ENCODE results near the gene MED15. TPM values are rescaled to one million over a fixed set of nuclear protein-coding genes. Genes with fewer than 3 reads are reported as not detected.
"Not testable (repeated sequence)": the region's sequence is repeated elsewhere in the genome, so short reads cannot be mapped to it uniquely, and the experiment has no call there.

The MED15 gene
- total RNA-seq, 2 experiments from 2014 or later = 93.3 to 97.4 TPM

DNA sequence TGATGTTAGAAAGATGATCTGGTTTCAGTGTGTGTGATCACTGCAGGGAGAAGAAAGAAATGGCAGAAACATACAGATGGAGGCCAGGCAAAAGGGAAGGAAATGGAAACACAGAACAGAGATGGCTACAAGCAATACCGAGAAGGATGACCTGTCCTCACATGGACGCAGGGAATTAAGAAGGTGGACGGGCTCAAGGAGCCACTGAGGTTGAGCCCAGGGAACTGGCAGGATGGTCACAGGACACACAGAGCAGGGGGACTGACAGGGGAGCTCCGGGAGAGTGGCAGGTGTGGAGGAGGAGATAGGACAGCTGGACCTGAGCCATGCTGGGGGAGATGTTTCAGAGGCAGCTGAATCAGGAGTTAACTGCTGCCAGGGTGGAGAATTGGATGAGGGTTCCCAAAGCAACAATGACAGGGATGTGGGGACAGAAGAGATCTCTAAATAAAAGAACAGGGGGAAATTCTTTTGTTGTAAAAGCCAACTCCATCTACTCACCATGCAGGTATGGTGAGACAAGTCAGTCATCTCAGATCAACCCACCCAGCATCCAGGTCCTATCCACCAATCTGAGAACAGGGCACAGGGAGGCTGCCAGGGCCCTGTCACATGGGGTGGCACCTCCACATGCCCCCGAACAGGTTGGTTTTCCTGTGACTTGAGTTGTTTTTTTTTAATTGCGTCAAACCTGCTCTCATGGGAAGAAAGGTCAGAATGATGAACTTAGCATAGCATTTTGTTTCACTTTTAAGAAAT, 38.1 kb upstream of the MED15 start:
- intact Hi-C loops (cut with micrococcal nuclease) = no loop called here
- H3K4me3 Mint-ChIP-seq = no peak overlapping the region
- peak overlapping the region; percentile 57 for H3K27ac Mint-ChIP-seq
- H3K9me3 Mint-ChIP-seq = no peaks in the 10 kb centered on the region
- H3K27me3 Mint-ChIP-seq = no peaks in the 10 kb centered on the region
- H3K4me1 Mint-ChIP-seq (ENCODE audit: low read depth) = peaks cover 47% of the 10 kb centered on the region
- peaks cover 21% of the 10 kb centered on the region for H3K36me3 Mint-ChIP-seq
- CTCF ChIA-PET = interaction anchor here (1.6 to 1.7 kb wide), 2 partner anchors 13 kb away, joined by 10 to 12 read pairs; no protein-coding TSS in a partner anchor
- DNase-seq = no peak
- POLR2A ChIA-PET = interaction anchor here (1.1 kb wide), 1 partner anchor 25 kb away, joined by 3 read pairs; no protein-coding TSS in a partner anchor

GRCh38 chr22:20470525-20470924, 36.9 kb upstream of the MED15 start:
- H3K4me1 Mint-ChIP-seq (ENCODE audit: low read depth) = peaks cover 46% of the 10 kb centered on the region
- H3K27ac Mint-ChIP-seq; POLR2A ChIA-PET; H3K9me3 Mint-ChIP-seq; DNase-seq; intact Hi-C loops (cut with micrococcal nuclease); H3K4me3 Mint-ChIP-seq; H3K27me3 Mint-ChIP-seq: not testable (repeated sequence)
- CTCF ChIA-PET = interaction anchor here (0.7 to 1.7 kb wide), 2 partner anchors 14 to 28 kb away, joined by 3 to 10 read pairs; no protein-coding TSS in a partner anchor
- peaks cover 17% of the 10 kb centered on the region for H3K36me3 Mint-ChIP-seq

DNA sequence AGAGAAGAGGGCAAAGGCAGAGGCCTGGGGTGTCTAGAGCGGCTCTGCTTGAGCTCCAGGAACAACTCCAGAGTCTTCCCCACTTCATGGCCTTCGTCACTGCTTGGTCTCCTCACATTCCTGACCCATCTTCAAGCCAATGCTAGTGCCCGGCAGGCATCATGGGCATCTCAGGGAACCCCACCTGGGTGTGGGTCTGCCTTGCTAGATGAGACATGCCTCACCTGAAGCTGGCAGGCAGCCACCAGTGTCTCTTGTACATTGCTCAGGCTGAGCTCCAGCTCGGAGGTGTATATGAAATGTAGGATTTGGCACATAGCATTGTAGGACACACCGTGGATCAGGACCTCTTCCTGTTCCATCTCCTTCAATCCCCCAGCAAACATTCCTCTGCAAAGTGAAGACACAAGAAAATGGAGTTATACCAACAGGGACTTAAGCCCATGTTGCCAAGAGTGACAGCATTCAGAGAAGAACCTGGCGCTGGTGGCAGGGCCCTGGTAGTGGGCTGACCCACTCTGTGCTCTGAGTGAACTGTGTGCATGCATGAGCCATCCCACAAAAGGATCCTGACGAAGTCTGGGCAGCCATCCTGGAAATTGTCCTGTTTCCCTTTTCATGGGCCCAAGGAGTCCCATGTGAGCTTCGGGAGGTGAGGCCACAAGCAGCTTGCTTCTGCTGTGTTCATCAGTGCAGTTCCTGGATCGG, 36.1 kb upstream of the MED15 start:
- no peak for DNase-seq
- Mint-ChIP-seq H3K27ac (peak overlapping the region; percentile 34), H3K9me3 (no peaks in the 10 kb centered on the region), H3K4me1 (ENCODE audit: low read depth) (peaks cover 47% of the 10 kb centered on the region), H3K27me3 (no peaks in the 10 kb centered on the region), H3K36me3 (peaks cover 17% of the 10 kb centered on the region), H3K4me3 (no peak overlapping the region)
- CTCF ChIA-PET = no interaction called here
- intact Hi-C loops (cut with micrococcal nuclease) = no loop called here
- POLR2A ChIA-PET = no interaction called here

DNA sequence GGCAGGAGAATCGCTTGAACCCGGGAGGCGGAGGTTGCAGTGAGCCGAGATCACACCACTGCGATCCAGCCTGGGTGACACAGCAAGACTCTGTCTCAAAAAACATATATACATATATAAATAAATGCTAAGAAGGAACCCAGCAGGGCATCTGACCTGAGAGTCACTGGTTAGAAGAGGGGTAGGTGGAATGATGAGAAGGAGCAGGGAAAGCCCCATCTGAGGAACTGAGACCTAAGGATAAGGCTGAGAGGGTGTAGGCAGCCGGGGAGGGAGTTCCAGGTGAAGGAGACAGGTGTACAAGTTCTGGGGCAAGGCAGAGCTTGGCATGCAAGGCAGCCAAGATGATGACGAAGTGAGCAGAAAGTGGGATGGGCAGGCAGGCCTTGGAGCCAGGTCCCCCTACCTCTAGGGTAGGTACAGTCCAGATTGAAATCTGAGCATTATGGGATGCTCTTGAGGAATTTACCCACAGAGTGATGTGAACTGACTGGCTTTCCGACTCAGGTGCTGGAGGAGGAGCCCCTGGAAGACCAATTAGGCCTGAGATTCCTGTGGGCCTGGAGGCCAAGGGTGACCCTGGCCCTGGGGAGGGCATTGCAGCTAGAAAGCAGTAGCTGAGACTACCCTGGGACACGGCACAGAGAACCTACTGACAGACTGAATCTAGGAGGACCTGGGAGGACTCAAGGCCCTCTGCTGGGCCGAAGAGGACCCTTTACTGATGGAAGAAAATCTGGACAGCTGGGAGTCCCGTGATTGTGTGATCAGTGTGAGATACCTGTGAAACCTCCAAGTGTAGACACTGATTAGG, 34.6 kb upstream of the MED15 start:
- Mint-ChIP-seq H3K27me3 (no peaks in the 10 kb centered on the region), H3K4me1 (ENCODE audit: low read depth) (peaks cover 41% of the 10 kb centered on the region), H3K9me3 (no peaks in the 10 kb centered on the region), H3K27ac (peak overlapping the region; percentile 51), H3K36me3 (peaks cover 17% of the 10 kb centered on the region), H3K4me3 (no peak overlapping the region)
- ChIA-PET CTCF (interaction anchor here (0.6 to 1.4 kb wide), 4 partner anchors 11 to 195 kb away, joined by 3 to 4 read pairs (median 4); no protein-coding TSS in a partner anchor), POLR2A (interaction anchor here (2.0 kb wide), 1 partner anchor 9 kb away, joined by 5 read pairs; no protein-coding TSS in a partner anchor)
- no peak for DNase-seq
- intact Hi-C loops (cut with micrococcal nuclease) = no loop called here

DNA sequence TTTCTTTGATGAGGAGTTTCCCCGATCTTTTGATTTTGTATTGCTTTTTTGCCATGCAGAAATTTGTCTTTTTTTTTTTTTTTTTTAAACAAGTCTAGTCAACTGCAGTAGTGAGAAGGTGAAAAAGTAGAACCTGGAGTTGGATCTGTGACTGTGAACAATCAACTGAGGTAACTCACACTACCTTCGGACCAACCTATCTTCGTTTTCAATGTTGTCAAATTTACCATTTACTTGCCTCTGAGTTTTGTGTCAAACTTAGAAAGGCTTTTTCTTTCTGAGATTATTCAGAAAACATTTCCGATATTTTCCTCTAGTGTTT, 32.3 kb upstream of the MED15 start:
- no peak for DNase-seq
- ChIA-PET CTCF (interaction anchor here (1.0 to 1.5 kb wide), 3 partner anchors 19 to 89 kb away, joined by 3 to 6 read pairs (median 3); no protein-coding TSS in a partner anchor), POLR2A (no interaction called here)
- intact Hi-C loops (cut with micrococcal nuclease) = loop anchor here (1.0 to 2.0 kb wide), 2 partner anchors 21 to 76 kb away; no protein-coding TSS in a partner anchor
- H3K27ac Mint-ChIP-seq = peak overlapping the region; percentile 87
- peaks cover 10% of the 10 kb centered on the region for H3K36me3 Mint-ChIP-seq
- no peaks in the 10 kb centered on the region for H3K27me3 Mint-ChIP-seq
- H3K4me3 Mint-ChIP-seq = peak overlapping the region; percentile 56
- peaks cover 37% of the 10 kb centered on the region for H3K4me1 Mint-ChIP-seq (ENCODE audit: low read depth)
- H3K9me3 Mint-ChIP-seq = no peaks in the 10 kb centered on the region

DNA sequence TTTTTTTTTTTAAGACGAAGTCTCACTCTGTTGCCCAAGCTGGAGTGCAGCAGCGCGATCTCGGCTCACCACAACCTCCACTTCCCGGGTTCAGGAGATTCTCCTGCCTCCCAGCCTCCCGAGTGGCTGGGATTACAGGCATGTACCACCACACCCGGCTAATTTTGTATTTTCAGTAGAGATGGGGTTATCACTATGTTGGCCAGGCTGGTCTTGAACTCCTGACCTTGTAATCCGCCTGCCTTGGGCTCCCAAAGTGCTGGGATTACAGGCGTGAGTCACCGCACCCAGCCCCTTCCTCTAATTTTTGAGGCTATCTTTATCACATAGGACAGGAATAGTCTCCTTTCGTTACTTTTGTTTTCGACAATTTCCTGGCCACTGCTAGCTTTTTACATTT, 31.8 kb upstream of the MED15 start:
- CTCF ChIA-PET = interaction anchor here (1.5 kb wide), 1 partner anchor 88 kb away, joined by 3 read pairs; no protein-coding TSS in a partner anchor
- H3K27me3 Mint-ChIP-seq, DNase-seq, H3K36me3 Mint-ChIP-seq, H3K9me3 Mint-ChIP-seq, POLR2A ChIA-PET: not testable (repeated sequence)
- Mint-ChIP-seq H3K27ac (peak overlapping the region; percentile 87), H3K4me1 (ENCODE audit: low read depth) (peaks cover 39% of the 10 kb centered on the region), H3K4me3 (peak overlapping the region; percentile 56)
- intact Hi-C loops (cut with micrococcal nuclease) = loop anchor here (1.0 to 2.0 kb wide), 2 partner anchors 21 to 75 kb away; no protein-coding TSS in a partner anchor

DNA sequence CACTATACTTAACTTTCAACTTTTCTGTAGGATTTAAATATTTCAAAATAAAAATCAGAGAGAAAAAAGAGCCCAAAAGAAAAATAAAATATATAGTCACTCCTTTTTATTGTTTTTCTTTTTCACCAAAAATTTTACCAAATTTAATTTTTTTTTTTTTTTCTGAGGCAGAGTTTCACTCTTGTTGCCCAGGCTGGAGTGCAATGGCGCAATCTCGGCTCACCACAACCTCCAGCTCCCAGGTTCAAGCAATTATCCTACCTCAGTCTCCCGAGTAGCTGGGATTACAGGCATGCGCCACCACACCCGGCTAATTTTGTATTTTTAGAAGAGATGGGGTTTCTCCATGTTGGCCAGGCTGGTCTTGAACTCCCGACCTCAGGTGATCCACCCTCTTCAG, 29.4 kb upstream of the MED15 start:
- H3K4me3 Mint-ChIP-seq; CTCF ChIA-PET; intact Hi-C loops (cut with micrococcal nuclease); H3K27me3 Mint-ChIP-seq; H3K27ac Mint-ChIP-seq; POLR2A ChIA-PET; H3K36me3 Mint-ChIP-seq; DNase-seq; H3K9me3 Mint-ChIP-seq: not testable (repeated sequence)
- H3K4me1 Mint-ChIP-seq (ENCODE audit: low read depth) = peaks cover 34% of the 10 kb centered on the region

DNA sequence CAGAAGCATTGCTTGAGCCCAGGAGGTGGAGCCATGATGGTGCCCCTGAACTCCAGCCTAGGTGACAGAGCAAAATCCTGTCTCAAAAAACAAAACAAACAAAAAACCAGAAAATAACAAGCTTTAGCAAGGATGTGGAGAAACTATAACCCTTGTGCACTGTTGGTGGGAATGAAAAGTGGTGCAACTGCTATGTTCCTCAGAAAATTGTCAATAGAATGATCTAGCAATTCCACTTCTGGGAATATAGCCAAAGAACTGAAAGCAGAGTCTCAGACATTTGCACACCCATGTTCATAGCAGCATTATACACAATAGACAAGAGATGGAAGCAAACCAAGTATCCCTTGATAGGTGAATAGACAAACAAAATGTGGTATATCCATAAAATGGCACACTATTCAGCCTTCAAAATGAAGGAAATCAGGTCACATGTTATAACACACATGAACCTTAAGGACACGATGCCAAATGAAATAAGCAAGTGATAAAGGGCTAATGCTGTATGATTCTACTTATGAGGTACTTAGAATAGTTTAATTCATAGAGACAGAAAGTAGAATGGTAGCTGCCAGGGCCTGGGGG, 27.7 kb upstream of the MED15 start:
- Mint-ChIP-seq H3K27me3 (no peaks in the 10 kb centered on the region), H3K36me3 (peaks cover 6% of the 10 kb centered on the region), H3K4me3 (no peak overlapping the region), H3K9me3 (no peaks in the 10 kb centered on the region), H3K4me1 (ENCODE audit: low read depth) (peaks cover 29% of the 10 kb centered on the region), H3K27ac (no peak overlapping the region)
- ChIA-PET POLR2A (no interaction called here), CTCF (no interaction called here)
- intact Hi-C loops (cut with micrococcal nuclease) = no loop called here
- DNase-seq = no peak

DNA sequence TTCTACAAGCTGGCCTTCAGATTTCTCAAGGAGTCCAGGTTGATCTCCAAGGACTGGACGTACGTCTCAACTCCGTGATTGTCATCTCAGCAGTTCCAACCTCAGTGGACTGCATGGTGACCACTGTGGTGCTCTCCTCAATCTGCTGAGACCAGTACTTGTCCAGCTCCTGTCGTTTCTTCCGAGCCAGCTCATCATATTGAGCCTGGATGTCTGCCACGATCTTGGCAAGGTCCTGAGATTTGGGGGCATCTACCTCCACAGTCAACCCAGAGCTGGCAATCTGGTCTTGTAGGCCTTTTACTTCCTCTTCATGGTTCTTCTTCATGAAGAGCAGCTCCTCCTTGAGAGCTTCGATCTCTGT, 24.3 kb upstream of the MED15 start:
- H3K27ac Mint-ChIP-seq; H3K27me3 Mint-ChIP-seq; H3K36me3 Mint-ChIP-seq; POLR2A ChIA-PET; intact Hi-C loops (cut with micrococcal nuclease); H3K4me3 Mint-ChIP-seq; CTCF ChIA-PET; DNase-seq; H3K9me3 Mint-ChIP-seq: not testable (repeated sequence)
- peaks cover 11% of the 10 kb centered on the region for H3K4me1 Mint-ChIP-seq (ENCODE audit: low read depth)

- no peak for DNase-seq
- H3K4me3 Mint-ChIP-seq = no peak overlapping the region
- no peaks in the 10 kb centered on the region for H3K9me3 Mint-ChIP-seq
- no peaks in the 10 kb centered on the region for H3K27me3 Mint-ChIP-seq
- ChIA-PET CTCF (interaction anchor here (1.5 kb wide), 1 partner anchor 27 kb away, joined by 3 read pairs; no protein-coding TSS in a partner anchor), POLR2A (no interaction called here)
- no peak overlapping the region for H3K27ac Mint-ChIP-seq
- intact Hi-C loops (cut with micrococcal nuclease) = no loop called here
- H3K4me1 Mint-ChIP-seq (ENCODE audit: low read depth) = peaks cover 15% of the 10 kb centered on the region
- peaks cover 10% of the 10 kb centered on the region for H3K36me3 Mint-ChIP-seq
Measured at GRCh38 chr22:20483771-20484170, 23.6 kb upstream of the MED15 start.

GRCh38 chr22:20484948-20485683, 22.3 kb upstream of the MED15 start:
- CTCF ChIA-PET = interaction anchor here (0.7 to 1.5 kb wide), 2 partner anchors 29 to 536 kb away, joined by 3 read pairs; no protein-coding TSS in a partner anchor
- POLR2A ChIA-PET = no interaction called here
- peaks cover 17% of the 10 kb centered on the region for H3K4me1 Mint-ChIP-seq (ENCODE audit: low read depth)
- H3K27me3 Mint-ChIP-seq = no peaks in the 10 kb centered on the region
- H3K4me3 Mint-ChIP-seq = no peak overlapping the region
- peaks cover 14% of the 10 kb centered on the region for H3K36me3 Mint-ChIP-seq
- H3K9me3 Mint-ChIP-seq = no peaks in the 10 kb centered on the region
- intact Hi-C loops (cut with micrococcal nuclease) = no loop called here
- no peak for DNase-seq
- no peak overlapping the region for H3K27ac Mint-ChIP-seq

Data from activated CD4-positive, alpha-beta memory T cell treated with anti-CD3 and anti-CD28 coated beads for 36 hours (primary cell).